Large intestine (tissue), 3 donors: ENCODE measurements around the gene HSPA1L. TPM values are rescaled to one million over a fixed set of nuclear protein-coding genes. Genes with fewer than 3 reads are reported as not detected.
A peak's percentile ranks its signal among the peaks of the same experiment; 100 is the strongest.
"Not testable (repeated sequence)": the region's sequence is repeated elsewhere in the genome, so short reads cannot be mapped to it uniquely, and the experiment has no call there.

Experiments used
- DNase-seq, 2 donors: peaks; one replicate each; pipeline versions ENCODE4 v3.0.0 to v3.0.0-alpha.2; 2013
- H3K27ac ChIP-seq: one replicate; pipeline ENCODE4 v1.5.1; 2013; ENCODE audit warnings: low read length
- H3K27me3 ChIP-seq: 2 replicates; pipeline ENCODE4 v1.6.1; 2013; ENCODE audit warnings: low read length; ENCODE audit not compliant: control insufficient read depth, insufficient read depth
- H3K36me3 ChIP-seq: 2 replicates; pipeline ENCODE4 v1.6.1; 2013; ENCODE audit warnings: low read length; ENCODE audit not compliant: control insufficient read depth, insufficient read depth
- H3K4me1 ChIP-seq: one replicate; pipeline ENCODE4 v1.6.1; 2013; ENCODE audit warnings: low read length; ENCODE audit not compliant: control insufficient read depth, insufficient read depth
- H3K4me3 ChIP-seq: one replicate; pipeline ENCODE4 v1.5.1; 2013; ENCODE audit warnings: low read length
- H3K9me3 ChIP-seq: one replicate; pipeline ENCODE4 v1.6.1; 2013; ENCODE audit warnings: mild to moderate bottlenecking, low read depth, low read length, moderate library complexity; ENCODE audit not compliant: control insufficient read depth
- WGBS: methylation state at CpG from one replicate; pipeline ENCODE4 v1.1.5; 2013; ENCODE audit warnings: low lambda C conversion rate; ENCODE audit not compliant: insufficient coverage; 5-methylcytosine and 5-hydroxymethylcytosine counted together
- polyA plus RNA-seq: library from polyadenylated mRNA; unstranded; fragments of 120-200 nt; gene quantifications from one replicate; pipeline ENCODE4 v1.2.1, GENCODE V29; 2013

The HSPA1L gene
- polyA plus RNA-seq, 1 donor: 2.8 TPM

- Histone ChIP-seq H3K36me3 (no peaks in the 10 kb centered on the region), H3K27me3 (no peaks in the 10 kb centered on the region), H3K9me3 (no peaks in the 10 kb centered on the region), H3K4me3 (peak overlapping the region; percentile 47), H3K27ac (peak overlapping the region; percentile 98), H3K4me1 (peaks cover 20% of the 10 kb centered on the region)
- DNase-seq: peak; percentile 95 to 98
- WGBS: no CpG with 5 or more reads among the region's 13 CpGs
Observed at GRCh38 chr6:31814677-31815024, 432 bp downstream of the HSPA1L start.

- no peak for DNase-seq
- Histone ChIP-seq H3K9me3 (no peaks in the 10 kb centered on the region), H3K27ac (peak overlapping the region; percentile 98), H3K4me1 (peaks cover 14% of the 10 kb centered on the region), H3K4me3 (peak overlapping the region; percentile 37), H3K27me3 (no peaks in the 10 kb centered on the region), H3K36me3 (no peaks in the 10 kb centered on the region)
- WGBS: 96% methylated on average over 5 of the region's 7 CpGs
Observed at GRCh38 chr6:31813465-31813849, 1.6 kb downstream of the HSPA1L start.

GRCh38 chr6:31811645-31812044, 3.4 kb downstream of the HSPA1L start:
- whole genome bisulfite sequencing: no CpG with 5 or more reads among the region's 12 CpGs
- H3K27ac ChIP-seq: no peak overlapping the region
- H3K27me3 ChIP-seq: no peaks in the 10 kb centered on the region
- no peak overlapping the region for H3K4me3 ChIP-seq
- H3K4me1 ChIP-seq: peaks cover 8% of the 10 kb centered on the region
- no peaks in the 10 kb centered on the region for H3K9me3 ChIP-seq
- DNase-seq: no peak
- no peaks in the 10 kb centered on the region for H3K36me3 ChIP-seq

GRCh38 chr6:31808599-31808998, 6.5 kb downstream of the HSPA1L start:
- H3K4me3 ChIP-seq, H3K27ac ChIP-seq, H3K4me1 ChIP-seq, DNase-seq, H3K9me3 ChIP-seq, H3K36me3 ChIP-seq, H3K27me3 ChIP-seq: not testable (repeated sequence)
- no CpG with 5 or more reads among the region's 10 CpGs for WGBS

GRCh38 chr6:31806470-31807272, 8.4 kb downstream of the HSPA1L start, which contains the start of gene LSM2:
Gene LSM2, minus strand, starts transcription at chr6:31806966. Its CDS starts 209 bp downstream, at chr6:31806757.
- no peaks in the 10 kb centered on the region for H3K27me3 ChIP-seq
- peak within 1 kb of the TSS; percentile 89 for H3K27ac ChIP-seq
- no peaks in the 10 kb centered on the region for H3K9me3 ChIP-seq
- peak within 1 kb of the TSS; percentile 65 for H3K4me3 ChIP-seq
- WGBS: no CpG with 5 or more reads among the region's 51 CpGs
- peak; percentile 98 for DNase-seq
- peaks cover 6% of the 10 kb centered on the region for H3K4me1 ChIP-seq
- H3K36me3 ChIP-seq: peaks cover 5% of the 10 kb centered on the region

- H3K27me3 ChIP-seq: no peaks in the 10 kb centered on the region
- peak overlapping the region; percentile 65 for H3K4me3 ChIP-seq
- H3K4me1 ChIP-seq: peaks cover 6% of the 10 kb centered on the region
- H3K9me3 ChIP-seq: no peaks in the 10 kb centered on the region
- 80% methylated on average over 1 of the region's 7 CpGs for WGBS
- H3K36me3 ChIP-seq: peaks cover 8% of the 10 kb centered on the region
- peak in 1 of 2 donors; percentile 14 for DNase-seq
- H3K27ac ChIP-seq: peak overlapping the region; percentile 89
Observed at GRCh38 chr6:31805939-31806469, 9.1 kb downstream of the HSPA1L start.

- not testable (repeated sequence) for H3K4me1 ChIP-seq, H3K27me3 ChIP-seq, DNase-seq, H3K27ac ChIP-seq, H3K4me3 ChIP-seq, H3K9me3 ChIP-seq
- H3K36me3 ChIP-seq: peaks cover 12% of the 10 kb centered on the region
- WGBS: no CpG with 5 or more reads among the region's 8 CpGs
Observed at GRCh38 chr6:31801031-31801927, 13.8 kb downstream of the HSPA1L start.

GRCh38 chr6:31799781-31800180, 15.3 kb downstream of the HSPA1L start:
- DNase-seq: no peak
- peaks cover 12% of the 10 kb centered on the region for H3K36me3 ChIP-seq
- no peak overlapping the region for H3K4me3 ChIP-seq
- H3K9me3 ChIP-seq: no peaks in the 10 kb centered on the region
- no peak overlapping the region for H3K27ac ChIP-seq
- 89% methylated on average over 1 of the region's 12 CpGs for WGBS
- H3K4me1 ChIP-seq: no peaks in the 10 kb centered on the region
- H3K27me3 ChIP-seq: no peaks in the 10 kb centered on the region

- DNase-seq: no peak
Observed at GRCh38 chr6:31797588-31797987, 17.5 kb downstream of the HSPA1L start.

GRCh38 chr6:31796993-31797385, 18.1 kb downstream of the HSPA1L start:
- Histone ChIP-seq H3K27ac (no peak overlapping the region), H3K4me1 (no peaks in the 10 kb centered on the region), H3K27me3 (no peaks in the 10 kb centered on the region), H3K4me3 (no peak overlapping the region), H3K36me3 (peaks cover 16% of the 10 kb centered on the region), H3K9me3 (no peaks in the 10 kb centered on the region)
- no peak for DNase-seq
- no CpG with 5 or more reads among the region's 2 CpGs for WGBS

More at GRCh38 chr6:31797588-31797987, 17.5 kb downstream of the HSPA1L start:
- no CpG with 5 or more reads among the region's 5 CpGs for WGBS
- no peak overlapping the region for H3K4me3 ChIP-seq
- peaks cover 13% of the 10 kb centered on the region for H3K36me3 ChIP-seq
- H3K9me3 ChIP-seq: no peaks in the 10 kb centered on the region
- H3K4me1 ChIP-seq: no peaks in the 10 kb centered on the region
- H3K27me3 ChIP-seq: no peaks in the 10 kb centered on the region
- no peak overlapping the region for H3K27ac ChIP-seq
